SK-N-SH (cell line): ENCODE results near the gene TRPV2.
"Not testable (repeated sequence)": the region's sequence is repeated elsewhere in the genome, so short reads cannot be mapped to it uniquely, and the experiment has no call there.

ENCODE experiments used
- EP300 ChIP-seq, 2 experiments: IDR thresholded peaks; 2 replicates each; pipeline versions ENCODE4 v1.4.0 to v1.6.1; 2012; ENCODE audit warnings: borderline replicate concordance in 1 of 2, low read depth in 1 of 2, low read length in 1 of 2
- FOXJ3 ChIP-seq: sonication (generic); formaldehyde crosslinking; IDR thresholded peaks from 2 replicates; pipeline ENCODE4 v1.5.1; 2020; ENCODE audit warnings: mild to moderate bottlenecking, missing genetic modification reagents
- RAD21 ChIP-seq: IDR thresholded peaks from 2 replicates; pipeline ENCODE4 v1.6.1; 2012; ENCODE audit warnings: mild to moderate bottlenecking, low read length
- SIN3A ChIP-seq: IDR thresholded peaks from 2 replicates; pipeline ENCODE4 v1.6.1; 2012; ENCODE audit warnings: low read depth, mild to moderate bottlenecking, low read length, moderate library complexity, borderline replicate concordance
- SMC3 ChIP-seq: IDR thresholded peaks from 2 replicates; pipeline ENCODE4 v1.6.1; 2012; ENCODE audit warnings: low read depth, low read length, improper control_type of control experiment
- TEAD4 ChIP-seq: IDR thresholded peaks from 2 replicates; pipeline ENCODE4 v1.4.0; 2012; ENCODE audit warnings: mild to moderate bottlenecking, borderline replicate concordance; ENCODE audit not compliant: insufficient read depth
- TF ChIP-seq, protein P1 (sequence below): fragments of 200-600 bp; sonication (generic); IDR thresholded peaks from 2 replicates; pipeline ENCODE4 v1.6.1; 2017; ENCODE audit warnings: antibody characterized with exemption, mild to moderate bottlenecking, moderate library complexity
- TF ChIP-seq, protein P2 (sequence below): IDR thresholded peaks from 2 replicates; pipeline ENCODE4 v1.4.0; 2012; ENCODE audit warnings: low read depth
- TF ChIP-seq, protein P3 (sequence below): IDR thresholded peaks from 2 replicates; pipeline ENCODE4 v1.6.1; 2012; ENCODE audit warnings: mild to moderate bottlenecking, low read depth, low read length, moderate library complexity

DNA sequence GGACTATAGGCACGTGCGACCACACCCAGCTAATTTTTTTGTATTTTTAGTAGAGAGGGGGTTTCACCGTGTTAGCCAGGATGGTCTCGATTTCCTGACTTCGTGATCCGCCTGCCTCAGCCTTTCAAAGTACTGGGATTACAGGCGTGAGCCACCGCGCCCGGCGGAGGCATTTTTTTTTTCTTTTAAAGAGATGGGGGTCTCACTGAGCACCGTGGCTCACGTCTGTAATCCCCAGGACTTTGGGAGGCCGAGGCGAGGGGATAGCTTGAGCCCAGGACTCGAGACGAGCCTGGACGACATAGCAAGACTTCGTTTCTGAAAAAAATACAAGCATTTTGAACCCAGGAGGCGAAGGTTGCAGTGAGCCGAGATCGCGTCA, 29.3 kb upstream of the TRPV2 start:
- TF ChIP-seq RAD21; FOXJ3 (CRISPR knock-in tag); TEAD4; SIN3A; SMC3; EP300 (IDR thresholded peaks at IDR 0.05; ENCODE audit: borderline replicate concordance in 1 of 2, low read depth in 1 of 2, low read length in 1 of 2): not testable (repeated sequence)
- TF ChIP-seq, protein P1, sequence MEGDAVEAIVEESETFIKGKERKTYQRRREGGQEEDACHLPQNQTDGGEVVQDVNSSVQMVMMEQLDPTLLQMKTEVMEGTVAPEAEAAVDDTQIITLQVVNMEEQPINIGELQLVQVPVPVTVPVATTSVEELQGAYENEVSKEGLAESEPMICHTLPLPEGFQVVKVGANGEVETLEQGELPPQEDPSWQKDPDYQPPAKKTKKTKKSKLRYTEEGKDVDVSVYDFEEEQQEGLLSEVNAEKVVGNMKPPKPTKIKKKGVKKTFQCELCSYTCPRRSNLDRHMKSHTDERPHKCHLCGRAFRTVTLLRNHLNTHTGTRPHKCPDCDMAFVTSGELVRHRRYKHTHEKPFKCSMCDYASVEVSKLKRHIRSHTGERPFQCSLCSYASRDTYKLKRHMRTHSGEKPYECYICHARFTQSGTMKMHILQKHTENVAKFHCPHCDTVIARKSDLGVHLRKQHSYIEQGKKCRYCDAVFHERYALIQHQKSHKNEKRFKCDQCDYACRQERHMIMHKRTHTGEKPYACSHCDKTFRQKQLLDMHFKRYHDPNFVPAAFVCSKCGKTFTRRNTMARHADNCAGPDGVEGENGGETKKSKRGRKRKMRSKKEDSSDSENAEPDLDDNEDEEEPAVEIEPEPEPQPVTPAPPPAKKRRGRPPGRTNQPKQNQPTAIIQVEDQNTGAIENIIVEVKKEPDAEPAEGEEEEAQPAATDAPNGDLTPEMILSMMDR, result not testable (repeated sequence)
- TF ChIP-seq, protein P2, sequence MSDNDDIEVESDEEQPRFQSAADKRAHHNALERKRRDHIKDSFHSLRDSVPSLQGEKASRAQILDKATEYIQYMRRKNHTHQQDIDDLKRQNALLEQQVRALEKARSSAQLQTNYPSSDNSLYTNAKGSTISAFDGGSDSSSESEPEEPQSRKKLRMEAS, result not testable (repeated sequence)
- TF ChIP-seq, protein P3, sequence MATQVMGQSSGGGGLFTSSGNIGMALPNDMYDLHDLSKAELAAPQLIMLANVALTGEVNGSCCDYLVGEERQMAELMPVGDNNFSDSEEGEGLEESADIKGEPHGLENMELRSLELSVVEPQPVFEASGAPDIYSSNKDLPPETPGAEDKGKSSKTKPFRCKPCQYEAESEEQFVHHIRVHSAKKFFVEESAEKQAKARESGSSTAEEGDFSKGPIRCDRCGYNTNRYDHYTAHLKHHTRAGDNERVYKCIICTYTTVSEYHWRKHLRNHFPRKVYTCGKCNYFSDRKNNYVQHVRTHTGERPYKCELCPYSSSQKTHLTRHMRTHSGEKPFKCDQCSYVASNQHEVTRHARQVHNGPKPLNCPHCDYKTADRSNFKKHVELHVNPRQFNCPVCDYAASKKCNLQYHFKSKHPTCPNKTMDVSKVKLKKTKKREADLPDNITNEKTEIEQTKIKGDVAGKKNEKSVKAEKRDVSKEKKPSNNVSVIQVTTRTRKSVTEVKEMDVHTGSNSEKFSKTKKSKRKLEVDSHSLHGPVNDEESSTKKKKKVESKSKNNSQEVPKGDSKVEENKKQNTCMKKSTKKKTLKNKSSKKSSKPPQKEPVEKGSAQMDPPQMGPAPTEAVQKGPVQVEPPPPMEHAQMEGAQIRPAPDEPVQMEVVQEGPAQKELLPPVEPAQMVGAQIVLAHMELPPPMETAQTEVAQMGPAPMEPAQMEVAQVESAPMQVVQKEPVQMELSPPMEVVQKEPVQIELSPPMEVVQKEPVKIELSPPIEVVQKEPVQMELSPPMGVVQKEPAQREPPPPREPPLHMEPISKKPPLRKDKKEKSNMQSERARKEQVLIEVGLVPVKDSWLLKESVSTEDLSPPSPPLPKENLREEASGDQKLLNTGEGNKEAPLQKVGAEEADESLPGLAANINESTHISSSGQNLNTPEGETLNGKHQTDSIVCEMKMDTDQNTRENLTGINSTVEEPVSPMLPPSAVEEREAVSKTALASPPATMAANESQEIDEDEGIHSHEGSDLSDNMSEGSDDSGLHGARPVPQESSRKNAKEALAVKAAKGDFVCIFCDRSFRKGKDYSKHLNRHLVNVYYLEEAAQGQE, result not testable (repeated sequence)
